A172 (cell line): ENCODE data around the gene DIS3L2. TPM values are rescaled to one million over a fixed set of nuclear protein-coding genes. Genes with fewer than 3 reads are reported as not detected.
"Not testable (repeated sequence)": the region's sequence is repeated elsewhere in the genome, so short reads cannot be mapped to it uniquely, and the experiment has no call there.

Experiments
- DNase-seq: peaks from one replicate; pipeline ENCODE4 v3.0.0-alpha.2; 2015; ENCODE audit warnings: low spot score
- total RNA-seq: library from RNA; depleted of rRNA; stranded (reverse); fragments of >200 nt; shearing (Covaris generic); gene quantifications from 2 replicates; pipeline ENCODE4 v1.2.3, GENCODE V29; 2014

Gene DIS3L2
- total RNA-seq, 1 experiment from 2014 or later: 19.2 TPM

- DNase-seq: no peak
Observed at GRCh38 chr2:231928481-231928880, 33.0 kb upstream of the DIS3L2 start.

- DNase-seq: no peak
Observed at GRCh38 chr2:231928901-231929725, 32.4 kb upstream of the DIS3L2 start.

- no peak for DNase-seq
Observed at GRCh38 chr2:231929961-231930592, 31.4 kb upstream of the DIS3L2 start.

- DNase-seq: no peak
Observed at GRCh38 chr2:231930593-231931281, 30.8 kb upstream of the DIS3L2 start.

- DNase-seq: no peak
Observed at GRCh38 chr2:231931481-231931915, 30.0 kb upstream of the DIS3L2 start.

- no peak for DNase-seq
Observed at GRCh38 chr2:231932711-231932970, 28.9 kb upstream of the DIS3L2 start.

GRCh38 chr2:231932985-231933915 is 28.3 kb upstream of the DIS3L2 start:
- no peak for DNase-seq

- no peak for DNase-seq
Observed at GRCh38 chr2:231933916-231934401, 27.6 kb upstream of the DIS3L2 start.

GRCh38 chr2:231934441-231935206 is 26.9 kb upstream of the DIS3L2 start:
- DNase-seq: no peak

GRCh38 chr2:231935207-231935524 is 26.3 kb upstream of the DIS3L2 start:
- no peak for DNase-seq

- DNase-seq: no peak
Observed at GRCh38 chr2:231935815-231936214, 25.7 kb upstream of the DIS3L2 start.

- DNase-seq: no peak
Observed at GRCh38 chr2:231936491-231936890, 25.0 kb upstream of the DIS3L2 start.

GRCh38 chr2:231937057-231937456 is 24.5 kb upstream of the DIS3L2 start:
- DNase-seq: no peak

GRCh38 chr2:231939022-231939421 is 22.5 kb upstream of the DIS3L2 start:
- no peak for DNase-seq

- no peak for DNase-seq
Observed at GRCh38 chr2:231940795-231941194, 20.7 kb upstream of the DIS3L2 start.

GRCh38 chr2:231941673-231942072 is 19.8 kb upstream of the DIS3L2 start:
- DNase-seq: no peak

GRCh38 chr2:231942180-231942579 is 19.3 kb upstream of the DIS3L2 start:
- DNase-seq: no peak

- no peak for DNase-seq
Observed at GRCh38 chr2:231946241-231946814, 15.2 kb upstream of the DIS3L2 start.

- DNase-seq: not testable (repeated sequence)
Observed at GRCh38 chr2:231947112-231947511, 14.4 kb upstream of the DIS3L2 start.

GRCh38 chr2:231947694-231948093 is 13.8 kb upstream of the DIS3L2 start:
- no peak for DNase-seq
